Uterus (tissue), 2 donors: ENCODE data around the gene CCS.

Experiments
- POLR2A ChIP-seq, 2 donors: fragments of 450-650 bp; IDR thresholded peaks; one replicate each; pipeline ENCODE4 v1.6.1; 2016; ENCODE audit warnings: antibody characterized with exemption in 2 of 2, mild to moderate bottlenecking in 1 of 2, moderate library complexity in 1 of 2
- TF ChIP-seq, protein P1 (sequence below), 4 experiments: fragments of 200-600 bp in 2 of 4; fragments of 450-650 bp in 2 of 4; sonication (generic) in 2 of 4; IDR thresholded peaks; one replicate each; pipeline ENCODE4 v1.5.1; 2016 to 2019; ENCODE audit warnings: antibody characterized with exemption in 4 of 4, mild to moderate bottlenecking in 2 of 4, moderate library complexity in 1 of 4

- TF ChIP-seq, protein P1, sequence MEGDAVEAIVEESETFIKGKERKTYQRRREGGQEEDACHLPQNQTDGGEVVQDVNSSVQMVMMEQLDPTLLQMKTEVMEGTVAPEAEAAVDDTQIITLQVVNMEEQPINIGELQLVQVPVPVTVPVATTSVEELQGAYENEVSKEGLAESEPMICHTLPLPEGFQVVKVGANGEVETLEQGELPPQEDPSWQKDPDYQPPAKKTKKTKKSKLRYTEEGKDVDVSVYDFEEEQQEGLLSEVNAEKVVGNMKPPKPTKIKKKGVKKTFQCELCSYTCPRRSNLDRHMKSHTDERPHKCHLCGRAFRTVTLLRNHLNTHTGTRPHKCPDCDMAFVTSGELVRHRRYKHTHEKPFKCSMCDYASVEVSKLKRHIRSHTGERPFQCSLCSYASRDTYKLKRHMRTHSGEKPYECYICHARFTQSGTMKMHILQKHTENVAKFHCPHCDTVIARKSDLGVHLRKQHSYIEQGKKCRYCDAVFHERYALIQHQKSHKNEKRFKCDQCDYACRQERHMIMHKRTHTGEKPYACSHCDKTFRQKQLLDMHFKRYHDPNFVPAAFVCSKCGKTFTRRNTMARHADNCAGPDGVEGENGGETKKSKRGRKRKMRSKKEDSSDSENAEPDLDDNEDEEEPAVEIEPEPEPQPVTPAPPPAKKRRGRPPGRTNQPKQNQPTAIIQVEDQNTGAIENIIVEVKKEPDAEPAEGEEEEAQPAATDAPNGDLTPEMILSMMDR (IDR thresholded peaks at IDR 0.05), result no peak
- TF ChIP-seq POLR2A (IDR thresholded peaks at IDR 0.05), result no peak
These were observed 32.9 kb upstream of the CCS start for GRCh38 chr11:66559866-66560676.
